HEK293T (cell line): ENCODE data around the gene RAB6B.

Experiments
- BHLHE40 ChIP-seq: fragments of 450-650 bp; IDR thresholded peaks from 2 replicates; pipeline ENCODE4 v1.6.1; 2016; ENCODE audit warnings: mild to moderate bottlenecking, moderate library complexity, borderline replicate concordance
- FOXM1 ChIP-seq: fragments of 450-650 bp; IDR thresholded peaks from 2 replicates; pipeline ENCODE4 v1.6.1; 2017; ENCODE audit warnings: mild to moderate bottlenecking, borderline replicate concordance
- NFRKB ChIP-seq: fragments of 450-650 bp; IDR thresholded peaks from 2 replicates; pipeline ENCODE4 v1.6.1; 2016; ENCODE audit warnings: mild to moderate bottlenecking, moderate library complexity
- SP1 ChIP-seq: fragments of 450-650 bp; IDR thresholded peaks from 2 replicates; pipeline ENCODE4 v1.6.1; 2017
- ZNF384 ChIP-seq: fragments of 450-650 bp; IDR thresholded peaks from 2 replicates; pipeline ENCODE4 v1.6.1; 2016

DNA sequence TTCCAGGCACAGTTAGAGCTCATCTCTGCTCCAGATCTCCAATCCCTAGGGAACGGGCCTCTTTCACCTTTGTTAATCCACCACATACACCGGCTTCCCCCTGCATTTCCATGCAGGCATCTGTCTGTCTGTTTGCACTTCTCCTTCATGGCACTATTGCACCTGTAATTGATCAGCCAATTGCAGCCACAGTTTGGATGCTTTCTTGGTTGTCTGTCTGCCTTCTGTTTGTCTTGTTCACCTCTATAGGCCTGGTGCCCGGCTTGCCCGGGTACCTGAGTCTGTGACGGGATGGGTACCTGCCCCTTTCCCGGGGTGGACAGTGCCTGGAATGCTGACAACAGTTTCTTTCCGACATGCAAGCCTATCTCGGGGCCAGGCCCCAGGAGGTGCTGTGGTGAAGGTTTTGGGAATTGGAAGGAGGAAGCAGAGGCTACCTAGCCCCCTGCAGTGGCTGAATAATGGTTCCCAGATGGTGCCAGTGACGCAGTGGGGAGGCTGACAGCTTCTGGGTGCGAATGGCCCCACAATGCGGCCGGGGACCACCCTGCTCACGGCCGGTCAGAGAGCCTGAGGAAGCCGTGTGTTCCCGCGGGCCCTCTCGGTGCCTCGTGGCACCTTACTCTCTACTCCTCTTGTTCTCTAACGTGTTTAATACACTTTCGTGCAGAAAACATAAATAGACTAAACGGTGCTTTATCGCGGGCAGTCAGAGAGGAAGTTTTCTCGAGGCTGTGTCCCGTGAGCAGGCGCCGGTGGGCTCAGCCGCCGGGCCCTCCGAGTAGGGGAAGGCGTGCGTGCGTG is 31.3 kb upstream of the RAB6B start:
- TF ChIP-seq FOXM1 (no peak), NFRKB (no peak), ZNF384 (no peak), SP1 (no peak), BHLHE40 (no peak)
